C4-2B (cell line): ENCODE results near the gene MYMK.

ENCODE experiments used
- H3K27ac ChIP-seq: fragments of 450-650 bp; 2 replicates; pipeline ENCODE4 v1.5.1; 2017
- ZFX ChIP-seq: fragments of 450-650 bp; IDR thresholded peaks from 2 replicates; pipeline ENCODE4 v1.6.1; 2017
- TF ChIP-seq, protein P1 (sequence below): fragments of 450-650 bp; conservative IDR thresholded peaks from 2 replicates; pipeline ENCODE4 v1.5.1; 2017; ENCODE audit warnings: mild to moderate bottlenecking

MYMK gene

DNA sequence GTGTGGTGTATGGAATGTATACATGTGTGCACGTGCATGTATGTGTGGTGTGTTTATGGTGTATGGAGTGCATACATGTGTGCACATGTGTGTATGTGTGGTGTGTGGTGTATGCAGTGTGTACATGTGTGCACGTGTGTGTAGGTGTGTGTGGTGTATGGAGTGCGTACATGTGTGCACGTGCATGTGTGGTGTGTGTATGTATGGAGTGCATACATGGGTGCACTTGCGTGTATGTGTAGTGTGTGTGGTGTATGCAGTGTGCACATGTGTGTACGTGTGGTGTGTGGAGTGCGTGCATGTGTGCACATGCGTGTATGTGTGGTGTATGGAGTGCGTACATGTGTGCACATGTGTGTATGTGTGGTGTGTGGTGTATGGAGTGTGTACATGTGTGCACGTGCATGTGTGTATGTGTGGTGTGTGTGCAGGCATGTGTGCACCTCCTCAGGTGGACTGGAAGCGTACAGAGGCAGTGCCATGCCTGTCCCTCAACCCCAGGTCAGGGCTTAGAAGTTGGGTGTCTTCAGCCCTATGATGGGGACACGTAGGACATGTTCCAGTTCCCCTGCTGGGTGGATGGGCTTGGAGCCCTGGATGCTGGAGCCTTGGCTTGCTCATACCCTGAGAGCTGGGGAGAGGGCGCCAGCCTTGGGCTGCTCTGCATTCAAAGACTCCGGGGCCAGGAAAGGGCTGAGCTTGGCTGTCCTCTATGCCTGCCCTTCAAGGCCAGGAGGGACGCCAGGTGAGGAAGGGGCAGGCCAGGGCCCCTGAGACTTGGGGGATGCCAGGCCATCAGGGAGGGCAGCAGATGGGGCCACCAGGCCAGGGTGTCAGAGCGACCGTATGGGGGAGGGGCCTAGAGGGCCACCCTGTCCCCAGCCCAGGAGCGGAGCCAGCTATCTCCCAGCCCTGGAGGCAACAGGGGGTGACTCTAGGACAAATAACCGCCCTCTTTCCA, 12.2 kb downstream of the MYMK start:
- no peak overlapping the region for H3K27ac ChIP-seq
- no peak for TF ChIP-seq ZFX
- TF ChIP-seq, protein P1, sequence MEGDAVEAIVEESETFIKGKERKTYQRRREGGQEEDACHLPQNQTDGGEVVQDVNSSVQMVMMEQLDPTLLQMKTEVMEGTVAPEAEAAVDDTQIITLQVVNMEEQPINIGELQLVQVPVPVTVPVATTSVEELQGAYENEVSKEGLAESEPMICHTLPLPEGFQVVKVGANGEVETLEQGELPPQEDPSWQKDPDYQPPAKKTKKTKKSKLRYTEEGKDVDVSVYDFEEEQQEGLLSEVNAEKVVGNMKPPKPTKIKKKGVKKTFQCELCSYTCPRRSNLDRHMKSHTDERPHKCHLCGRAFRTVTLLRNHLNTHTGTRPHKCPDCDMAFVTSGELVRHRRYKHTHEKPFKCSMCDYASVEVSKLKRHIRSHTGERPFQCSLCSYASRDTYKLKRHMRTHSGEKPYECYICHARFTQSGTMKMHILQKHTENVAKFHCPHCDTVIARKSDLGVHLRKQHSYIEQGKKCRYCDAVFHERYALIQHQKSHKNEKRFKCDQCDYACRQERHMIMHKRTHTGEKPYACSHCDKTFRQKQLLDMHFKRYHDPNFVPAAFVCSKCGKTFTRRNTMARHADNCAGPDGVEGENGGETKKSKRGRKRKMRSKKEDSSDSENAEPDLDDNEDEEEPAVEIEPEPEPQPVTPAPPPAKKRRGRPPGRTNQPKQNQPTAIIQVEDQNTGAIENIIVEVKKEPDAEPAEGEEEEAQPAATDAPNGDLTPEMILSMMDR, result no peak

DNA sequence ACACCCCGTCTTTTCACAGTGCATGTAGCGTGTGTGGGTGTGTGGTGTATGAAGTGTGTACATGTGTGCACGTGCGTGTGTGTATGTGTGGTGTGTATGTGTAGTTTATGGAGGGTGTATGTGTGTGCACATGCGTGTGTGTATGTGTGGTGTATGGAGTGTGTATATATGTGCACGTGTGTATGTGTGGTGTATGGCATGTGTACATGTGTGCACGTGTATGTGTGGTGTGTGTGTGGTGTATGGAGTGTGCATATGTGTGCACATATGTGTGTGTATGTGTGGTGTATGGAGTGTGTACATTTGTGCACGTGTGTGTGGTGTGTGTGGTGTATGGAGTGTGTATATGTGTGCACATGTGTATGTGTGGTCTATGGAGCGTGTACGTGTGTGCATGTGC, 13.2 kb downstream of the MYMK start:
- H3K27ac ChIP-seq, result no peak overlapping the region
- TF ChIP-seq, protein P1, result no peak
- TF ChIP-seq ZFX, result no peak

DNA sequence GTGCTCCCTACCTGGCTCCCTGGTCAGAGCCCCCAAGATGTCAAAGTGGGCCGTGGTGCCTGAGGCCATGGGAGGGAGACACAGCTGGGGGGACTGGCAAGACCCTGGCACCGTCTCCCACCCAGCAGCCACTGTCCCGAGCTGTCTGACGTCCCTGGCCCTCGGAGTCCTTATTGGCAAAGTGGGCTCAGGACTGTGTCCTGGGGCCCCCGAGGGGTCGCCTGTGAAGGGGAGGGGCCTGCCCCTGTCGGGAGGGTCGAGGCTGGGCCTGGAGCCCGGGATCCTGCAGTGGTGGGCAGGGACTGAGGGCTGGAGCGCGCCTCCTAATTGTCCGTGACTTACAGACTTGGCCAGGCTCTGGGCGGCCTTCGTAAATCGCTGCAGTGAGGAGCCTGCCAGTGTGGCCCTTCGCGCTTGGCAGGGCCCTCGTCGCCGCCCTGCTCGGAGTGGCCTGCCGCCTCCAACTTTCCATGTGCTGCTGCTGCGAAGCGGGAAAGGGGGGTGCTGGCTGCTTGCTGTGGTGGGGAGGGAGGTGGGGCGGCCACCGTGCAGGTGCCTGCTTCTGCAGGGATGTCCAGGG, 13.7 kb downstream of the MYMK start:
- TF ChIP-seq ZFX, result no peak
- TF ChIP-seq, protein P1, result no peak
- H3K27ac ChIP-seq, result no peak overlapping the region

DNA sequence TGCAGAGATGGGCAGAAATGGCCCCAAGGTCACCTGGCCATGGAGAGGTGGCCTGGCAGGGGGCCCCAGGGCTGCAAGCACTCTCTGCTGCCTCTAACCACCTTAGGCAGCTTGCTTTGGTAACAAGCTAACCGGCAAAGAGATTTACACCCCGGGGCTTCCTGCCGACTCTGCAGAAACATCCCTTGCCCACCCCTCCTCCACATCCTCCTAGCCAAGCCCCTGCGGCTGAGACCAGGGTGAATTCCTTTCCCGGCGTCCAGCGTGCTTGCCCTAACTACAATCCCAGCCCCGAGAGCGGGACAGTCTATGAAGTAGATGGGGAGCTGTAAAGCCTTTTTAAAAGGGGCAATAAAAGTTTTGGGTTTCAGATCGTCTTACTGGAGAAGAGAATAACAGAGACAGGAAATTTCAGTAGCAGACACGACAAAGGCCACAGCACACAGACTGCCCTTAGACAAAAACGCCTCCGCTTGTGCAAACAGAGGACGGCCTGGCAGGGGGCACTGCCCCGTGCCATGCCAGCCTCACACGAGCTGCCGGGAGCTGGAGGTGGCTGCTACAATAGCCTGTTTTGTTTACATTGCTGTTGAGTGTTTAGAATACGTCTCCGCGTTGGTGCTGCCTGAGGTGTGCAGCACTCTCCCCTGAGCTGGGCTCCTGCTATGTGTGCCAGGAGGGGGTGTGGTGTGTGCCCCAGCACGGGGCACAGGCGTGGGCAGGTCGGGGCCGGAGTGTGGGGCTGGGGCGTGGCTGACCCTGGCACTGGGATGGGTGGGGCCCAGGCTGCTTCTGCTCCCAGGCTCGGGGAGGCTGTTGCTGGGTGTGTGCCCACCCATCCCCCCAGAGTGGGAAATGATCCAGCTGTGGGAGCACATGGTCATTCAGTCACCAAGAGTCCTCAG, 15.3 kb downstream of the MYMK start:
- no peak for TF ChIP-seq ZFX
- TF ChIP-seq, protein P1, result no peak
- H3K27ac ChIP-seq, result no peak overlapping the region

DNA sequence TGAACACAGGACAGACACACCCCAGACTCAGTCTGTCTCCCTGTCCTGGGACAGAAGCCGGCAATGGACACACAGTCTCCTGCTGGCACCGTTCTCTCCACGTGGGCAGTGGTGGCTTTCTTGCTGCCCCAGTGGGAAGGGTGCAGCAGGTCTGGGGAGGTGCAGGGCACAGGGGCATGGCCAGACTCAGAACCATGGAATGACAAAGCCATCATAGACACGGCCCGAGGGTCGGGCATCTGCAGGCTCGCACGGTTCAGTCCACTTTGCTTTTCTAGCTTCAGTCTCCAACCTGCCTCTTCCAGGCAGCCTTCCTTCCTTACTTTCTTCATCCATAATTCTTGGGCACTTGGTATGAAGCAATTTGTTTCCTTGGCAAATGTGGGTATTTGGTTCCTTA, 16.7 kb downstream of the MYMK start:
- H3K27ac ChIP-seq, result no peak overlapping the region
- no peak for TF ChIP-seq ZFX
- TF ChIP-seq, protein P1, result no peak

DNA sequence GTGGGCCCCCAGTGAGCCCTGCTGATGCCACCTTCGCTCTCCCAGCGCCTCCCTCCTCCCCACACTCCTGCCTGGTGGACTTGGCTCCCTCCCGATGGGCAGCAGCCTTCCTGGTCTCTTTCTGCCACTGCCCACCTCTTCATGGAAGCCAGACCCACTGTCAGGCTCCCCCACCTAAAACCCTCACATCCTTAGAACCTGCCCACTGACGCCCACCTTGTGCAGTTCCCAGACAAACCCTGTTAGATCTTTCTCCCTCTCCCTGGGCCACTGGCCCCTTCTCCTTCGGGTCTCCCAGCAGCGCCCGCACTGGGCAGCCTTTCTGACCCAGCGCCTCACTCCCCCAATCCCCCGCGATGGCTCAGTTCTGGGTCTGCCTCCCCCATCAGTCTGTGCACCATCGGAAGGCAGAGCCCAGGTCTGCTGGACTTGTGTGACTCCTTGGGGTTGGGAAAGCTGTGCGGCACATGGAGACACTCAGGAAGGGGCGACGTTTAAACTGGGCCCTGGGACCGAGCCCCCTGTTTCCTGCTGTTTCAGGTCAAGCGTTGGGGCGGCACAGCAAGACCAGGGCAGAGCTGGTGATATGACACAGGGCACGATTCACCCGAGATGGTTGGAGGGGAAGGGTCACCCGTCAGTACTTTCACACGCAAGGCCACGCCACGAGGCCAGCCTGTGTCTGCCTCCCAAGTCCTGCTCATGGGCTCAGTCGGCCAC, 17.4 kb downstream of the MYMK start:
- no peak for TF ChIP-seq ZFX
- H3K27ac ChIP-seq, result no peak overlapping the region

DNA sequence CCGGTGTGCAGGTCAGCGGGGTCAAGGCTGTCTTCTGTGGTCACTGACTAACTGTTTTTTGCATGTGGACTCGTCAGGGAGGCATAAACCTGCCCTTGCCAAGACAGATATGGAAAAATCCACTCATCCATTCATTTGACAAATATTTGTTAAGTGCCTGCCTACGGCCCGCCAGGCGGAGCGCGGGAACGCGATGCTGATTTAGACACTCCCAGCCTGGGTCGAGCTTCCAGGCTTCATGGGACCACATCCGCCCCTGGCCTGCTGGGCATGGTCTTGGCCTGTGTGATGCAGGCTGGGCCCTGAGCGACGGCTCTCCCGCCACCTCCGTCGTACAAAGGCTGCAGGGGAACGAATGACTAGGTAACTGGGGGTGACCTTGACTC, 18.1 kb downstream of the MYMK start:
- no peak for TF ChIP-seq ZFX
- TF ChIP-seq, protein P1, result no peak
- H3K27ac ChIP-seq, result no peak overlapping the region
